Hepatic stellate cell (primary cell): ENCODE results near the gene TSPAN1.

Experiments used
- DNase-seq: peaks from one replicate; pipeline ENCODE4 v3.0.0; 2011; ENCODE audit warnings: low spot score

Gene TSPAN1

GRCh38 chr1:46160212-46160611, 14.7 kb upstream of the TSPAN1 start:
- no peak for DNase-seq

- DNase-seq: no peak
Measured at GRCh38 chr1:46166521-46167462, 8.1 kb upstream of the TSPAN1 start.

GRCh38 chr1:46168477-46168876, 6.4 kb upstream of the TSPAN1 start:
- DNase-seq: no peak

- DNase-seq: no peak
Measured at GRCh38 chr1:46169811-46170454, 5.0 kb upstream of the TSPAN1 start.

- no peak for DNase-seq
Measured at GRCh38 chr1:46171351-46171750, 3.5 kb upstream of the TSPAN1 start.

GRCh38 chr1:46171871-46172270, 3.0 kb upstream of the TSPAN1 start:
- DNase-seq: no peak

- DNase-seq: no peak
Measured at GRCh38 chr1:46172321-46172720, 2.6 kb upstream of the TSPAN1 start.

- peak; percentile 73 for DNase-seq
Measured at GRCh38 chr1:46173361-46173856, 1.5 kb upstream of the TSPAN1 start.

- no peak for DNase-seq
Measured at GRCh38 chr1:46175243-46175642, 356 bp downstream of the TSPAN1 start.

- DNase-seq: no peak
Measured at GRCh38 chr1:46176211-46176865, 1.5 kb downstream of the TSPAN1 start, which contains the start of gene P3R3URF. Gene P3R3URF, minus strand, starts transcription at chr1:46176488. Its CDS starts 17 bp downstream, at chr1:46176471.

- peak; percentile 94 for DNase-seq
Measured at GRCh38 chr1:46179138-46180081, 4.5 kb downstream of the TSPAN1 start.

GRCh38 chr1:46180082-46180616, 5.3 kb downstream of the TSPAN1 start:
- no peak for DNase-seq

GRCh38 chr1:46181343-46182260, 6.7 kb downstream of the TSPAN1 start:
- DNase-seq: no peak

GRCh38 chr1:46183079-46183847, 8.4 kb downstream of the TSPAN1 start:
- peak; percentile 93 for DNase-seq

GRCh38 chr1:46183926-46184557, 9.2 kb downstream of the TSPAN1 start:
- no peak for DNase-seq

- DNase-seq: no peak
Measured at GRCh38 chr1:46184920-46185658, 10.2 kb downstream of the TSPAN1 start.

GRCh38 chr1:46186076-46186475, 11.2 kb downstream of the TSPAN1 start:
- DNase-seq: no peak
